Hepatocyte (in vitro differentiated cells): ENCODE measurements around the gene ANO6.

Experiments used
- EZH2 ChIP-seq: fragments of 200-600 bp; sonication (generic); IDR thresholded peaks from 2 replicates; pipeline ENCODE4 v1.6.1; 2016; ENCODE audit warnings: antibody characterized with exemption, mild to moderate bottlenecking, borderline replicate concordance
- TF ChIP-seq, protein P1 (sequence below): fragments of 200-600 bp; sonication (generic); IDR thresholded peaks from 2 replicates; pipeline ENCODE4 v1.5.1; 2016; ENCODE audit warnings: antibody characterized with exemption, mild to moderate bottlenecking; ENCODE audit not compliant: poor library complexity

DNA sequence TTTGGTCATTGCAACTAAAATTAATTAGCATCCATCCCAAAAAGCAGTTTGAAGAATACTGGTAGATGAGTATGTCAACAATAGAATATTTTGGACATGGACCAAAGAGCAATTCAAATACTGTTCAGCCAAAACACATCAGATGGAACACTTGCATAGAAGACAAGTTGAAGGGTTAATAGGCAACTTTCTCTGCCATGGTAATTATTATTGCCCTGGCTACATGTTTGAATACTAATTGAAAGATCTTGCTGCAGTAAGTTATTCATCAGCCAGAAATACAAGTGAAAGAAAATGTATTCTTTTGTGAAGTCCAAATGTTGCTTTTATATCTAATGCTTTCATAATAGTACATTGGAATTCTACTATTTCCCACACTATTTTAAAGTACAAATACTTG, 10.1 kb downstream of the ANO6 start:
- TF ChIP-seq, protein P1, sequence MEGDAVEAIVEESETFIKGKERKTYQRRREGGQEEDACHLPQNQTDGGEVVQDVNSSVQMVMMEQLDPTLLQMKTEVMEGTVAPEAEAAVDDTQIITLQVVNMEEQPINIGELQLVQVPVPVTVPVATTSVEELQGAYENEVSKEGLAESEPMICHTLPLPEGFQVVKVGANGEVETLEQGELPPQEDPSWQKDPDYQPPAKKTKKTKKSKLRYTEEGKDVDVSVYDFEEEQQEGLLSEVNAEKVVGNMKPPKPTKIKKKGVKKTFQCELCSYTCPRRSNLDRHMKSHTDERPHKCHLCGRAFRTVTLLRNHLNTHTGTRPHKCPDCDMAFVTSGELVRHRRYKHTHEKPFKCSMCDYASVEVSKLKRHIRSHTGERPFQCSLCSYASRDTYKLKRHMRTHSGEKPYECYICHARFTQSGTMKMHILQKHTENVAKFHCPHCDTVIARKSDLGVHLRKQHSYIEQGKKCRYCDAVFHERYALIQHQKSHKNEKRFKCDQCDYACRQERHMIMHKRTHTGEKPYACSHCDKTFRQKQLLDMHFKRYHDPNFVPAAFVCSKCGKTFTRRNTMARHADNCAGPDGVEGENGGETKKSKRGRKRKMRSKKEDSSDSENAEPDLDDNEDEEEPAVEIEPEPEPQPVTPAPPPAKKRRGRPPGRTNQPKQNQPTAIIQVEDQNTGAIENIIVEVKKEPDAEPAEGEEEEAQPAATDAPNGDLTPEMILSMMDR: no peak
- TF ChIP-seq EZH2: no peak
